GM18502 (cell line): ENCODE results near the gene GDPD3.
A peak's percentile ranks its signal among the peaks of the same experiment; 100 is the strongest.

Experiments
- ATAC-seq: cut with Tn5 transposase; IDR thresholded peaks from one replicate; pipeline ENCODE4 v1.9.1; 2021; ENCODE audit warnings: mild to moderate bottlenecking; ENCODE audit not compliant: unreplicated experiment, poor library complexity

Gene GDPD3

GRCh38 chr16:30083216-30084055 lies 29.9 kb downstream of the GDPD3 start:
- ATAC-seq: no peak

DNA sequence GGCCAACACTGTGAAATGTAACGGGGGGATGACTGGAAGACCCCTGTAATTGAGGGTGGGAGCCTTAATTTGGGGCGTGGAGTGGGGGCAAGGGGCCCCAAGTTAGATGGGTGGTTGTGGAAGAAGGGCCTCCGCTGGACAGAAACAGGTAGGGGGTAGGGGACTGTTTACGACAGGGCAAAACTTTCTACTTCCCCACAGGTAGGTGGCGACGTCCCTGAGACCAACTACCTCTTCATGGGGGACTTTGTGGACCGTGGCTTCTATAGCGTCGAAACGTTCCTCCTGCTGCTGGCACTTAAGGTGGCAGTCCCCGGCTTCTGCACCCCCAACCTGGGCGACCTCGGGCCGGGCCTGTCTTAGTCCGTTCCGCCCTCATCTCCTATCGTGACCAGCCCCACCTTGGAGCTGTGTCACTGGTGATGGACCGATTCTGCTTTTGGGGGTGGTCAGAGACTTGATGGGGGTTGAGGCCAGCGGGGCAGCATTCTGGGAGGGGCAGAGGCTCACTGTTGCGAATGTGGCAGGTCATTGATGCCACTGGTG lies 30.7 kb downstream of the GDPD3 start:
- no peak for ATAC-seq

DNA sequence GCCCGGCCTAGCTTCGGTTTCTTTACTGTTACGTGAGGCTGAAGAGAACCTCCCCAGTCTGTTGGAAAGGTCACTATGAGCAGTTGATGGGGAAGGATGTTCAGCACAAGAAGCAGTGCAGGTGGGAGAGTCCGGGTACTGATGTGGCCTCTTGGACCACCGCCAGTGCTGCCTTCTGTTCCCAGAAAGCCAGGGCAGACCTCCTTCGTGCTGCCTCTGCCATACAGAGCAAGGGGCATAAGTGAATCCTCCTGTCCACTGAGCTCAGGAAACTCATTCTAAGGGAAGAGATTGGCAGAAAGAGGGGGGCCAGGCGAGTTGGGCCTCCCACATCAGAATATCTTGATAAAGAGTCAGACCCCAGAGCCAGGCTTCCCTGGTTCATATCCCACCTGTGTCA lies 33.9 kb downstream of the GDPD3 start:
- ATAC-seq: no peak

GRCh38 chr16:30078744-30079143 lies 34.6 kb downstream of the GDPD3 start:
- ATAC-seq: no peak

DNA sequence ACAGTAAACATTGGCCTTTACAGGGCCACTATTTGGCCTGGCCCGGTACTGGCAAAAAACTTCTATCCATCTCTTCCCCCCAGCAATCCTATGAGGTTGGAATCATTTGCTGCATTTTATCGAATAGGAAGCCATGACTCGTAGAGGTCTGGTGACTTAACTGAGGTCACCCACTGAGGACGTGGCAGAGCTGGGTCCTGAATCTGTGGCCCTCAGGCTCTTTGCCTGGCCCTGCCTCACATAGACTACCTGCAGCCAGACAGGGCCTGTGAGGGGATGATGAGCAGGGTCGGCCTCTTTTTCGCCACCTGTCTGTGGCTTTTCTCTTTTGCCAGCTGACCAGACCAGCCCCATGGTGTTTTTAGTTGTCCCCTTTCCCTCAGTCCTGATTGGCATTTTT lies 35.7 kb downstream of the GDPD3 start:
- ATAC-seq: no peak

DNA sequence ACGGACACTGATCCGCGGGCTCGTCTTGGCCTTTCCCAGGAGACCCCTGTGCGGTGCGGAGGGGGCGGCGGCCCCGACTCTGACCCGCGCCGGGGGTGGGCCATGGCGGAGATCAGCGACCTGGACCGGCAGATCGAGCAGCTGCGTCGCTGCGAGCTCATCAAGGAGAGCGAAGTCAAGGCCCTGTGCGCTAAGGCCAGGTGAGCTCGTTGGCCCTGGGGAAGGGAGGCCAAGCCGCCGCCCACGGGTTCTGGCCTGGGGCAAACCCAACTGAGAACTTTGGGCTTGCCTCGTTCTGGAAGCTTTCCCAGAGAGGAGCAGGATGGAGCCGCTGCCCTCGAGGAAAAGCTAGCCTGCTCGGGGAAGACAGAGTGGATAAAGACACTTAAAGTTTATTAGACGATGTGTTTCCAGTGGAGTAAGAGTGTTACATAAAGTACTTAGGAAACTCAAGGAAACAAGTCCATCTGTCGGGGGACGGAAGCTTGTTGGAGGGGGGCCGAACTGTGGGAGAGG lies 37.0 kb downstream of the GDPD3 start:
- peak; percentile 25 for ATAC-seq

DNA sequence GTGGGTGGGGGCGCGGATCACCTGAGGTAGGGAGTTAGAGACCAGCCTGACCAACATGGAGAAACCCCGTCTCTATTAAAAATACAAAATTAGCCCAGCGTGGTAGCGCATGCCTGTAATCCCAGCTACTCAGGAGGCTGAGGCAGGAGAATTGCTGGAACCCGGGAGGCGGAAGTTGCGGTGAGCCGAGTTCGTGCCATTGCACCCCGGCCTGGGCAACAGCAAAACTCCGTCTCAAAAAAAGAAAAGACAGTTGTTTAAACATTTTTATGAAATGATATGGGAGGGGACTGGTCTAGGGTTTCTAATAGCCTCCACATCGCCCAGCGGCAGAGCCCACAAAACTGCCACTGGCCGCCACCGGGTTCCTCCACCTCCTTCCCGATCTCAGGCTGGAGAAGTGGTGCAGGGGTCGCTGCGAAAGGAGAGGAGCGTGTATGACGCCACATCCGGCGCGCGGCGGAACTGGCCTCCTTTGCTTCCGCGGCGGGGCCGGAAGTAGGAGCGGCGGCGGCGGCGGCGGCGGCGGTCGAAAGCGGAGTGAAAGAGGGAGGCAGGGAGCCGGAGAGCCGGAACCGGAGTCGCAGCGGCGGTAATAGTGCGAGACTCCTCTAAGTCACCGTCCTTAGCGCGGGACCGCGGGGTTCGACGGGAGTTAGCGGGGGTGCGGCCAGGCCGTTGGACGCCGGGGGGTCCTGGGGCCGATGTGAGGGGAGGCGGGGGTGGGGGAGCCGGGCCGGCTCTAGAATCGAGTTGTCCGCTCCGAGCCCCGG lies 37.6 kb downstream of the GDPD3 start, which contains the start of gene PPP4C:
PPP4C (plus strand) TSS at position 492 of the 773 bp plus-strand sequence. CDS start 384 bp downstream, outside the sequence.
- ATAC-seq: peak; percentile 75

DNA sequence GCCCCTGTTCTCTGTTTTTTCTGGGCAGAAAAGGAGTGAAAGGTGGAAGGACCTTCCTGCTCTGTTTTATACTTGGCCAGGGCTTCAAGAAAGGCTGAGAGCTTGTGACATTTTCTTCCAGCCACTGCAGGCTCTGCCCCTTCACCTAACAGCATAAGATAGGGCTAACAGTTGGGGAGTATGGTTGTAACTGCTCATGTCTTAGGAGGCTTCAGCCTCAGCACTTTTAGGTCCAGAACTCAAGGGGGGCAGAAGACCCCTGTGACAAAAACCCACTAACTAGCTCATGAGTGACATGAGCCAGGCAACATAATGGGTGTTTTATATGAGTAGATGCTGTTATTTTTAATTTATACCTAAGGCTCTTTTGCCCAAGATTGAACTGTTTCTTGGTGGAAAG lies 42.8 kb downstream of the GDPD3 start:
- ATAC-seq: no peak

DNA sequence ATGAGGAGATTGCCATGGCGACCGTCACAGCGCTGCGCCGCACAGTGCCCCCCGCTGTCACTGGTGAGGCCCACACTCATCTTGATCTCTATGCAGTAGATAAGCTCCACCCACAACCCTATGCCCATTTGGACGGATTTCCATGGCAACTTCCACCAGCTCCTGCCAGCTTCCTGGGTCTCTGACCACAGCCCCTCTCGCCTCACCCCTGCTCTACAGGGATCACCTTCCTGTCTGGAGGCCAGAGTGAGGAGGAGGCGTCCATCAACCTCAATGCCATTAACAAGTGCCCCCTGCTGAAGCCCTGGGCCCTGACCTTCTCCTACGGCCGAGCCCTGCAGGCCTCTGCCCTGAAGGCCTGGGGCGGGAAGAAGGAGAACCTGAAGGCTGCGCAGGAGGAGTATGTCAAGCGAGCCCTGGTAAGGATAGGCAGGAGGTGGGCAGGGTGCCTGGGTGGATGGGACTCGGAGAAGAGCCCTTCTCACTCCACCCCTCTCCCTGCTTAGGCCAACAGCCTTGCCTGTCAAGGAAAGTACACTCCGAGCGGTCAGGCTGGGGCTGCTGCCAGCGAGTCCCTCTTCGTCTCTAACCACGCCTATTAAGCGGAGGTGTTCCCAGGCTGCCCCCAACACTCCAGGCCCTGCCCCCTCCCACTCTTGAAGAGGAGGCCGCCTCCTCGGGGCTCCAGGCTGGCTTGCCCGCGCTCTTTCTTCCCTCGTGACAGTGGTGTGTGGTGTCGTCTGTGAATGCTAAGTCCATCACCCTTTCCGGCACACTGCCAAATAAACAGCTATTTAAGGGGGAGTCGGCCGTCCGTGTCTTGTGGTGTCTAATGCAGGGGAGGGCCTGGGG lies 43.5 kb downstream of the GDPD3 start:
- ATAC-seq: no peak

DNA sequence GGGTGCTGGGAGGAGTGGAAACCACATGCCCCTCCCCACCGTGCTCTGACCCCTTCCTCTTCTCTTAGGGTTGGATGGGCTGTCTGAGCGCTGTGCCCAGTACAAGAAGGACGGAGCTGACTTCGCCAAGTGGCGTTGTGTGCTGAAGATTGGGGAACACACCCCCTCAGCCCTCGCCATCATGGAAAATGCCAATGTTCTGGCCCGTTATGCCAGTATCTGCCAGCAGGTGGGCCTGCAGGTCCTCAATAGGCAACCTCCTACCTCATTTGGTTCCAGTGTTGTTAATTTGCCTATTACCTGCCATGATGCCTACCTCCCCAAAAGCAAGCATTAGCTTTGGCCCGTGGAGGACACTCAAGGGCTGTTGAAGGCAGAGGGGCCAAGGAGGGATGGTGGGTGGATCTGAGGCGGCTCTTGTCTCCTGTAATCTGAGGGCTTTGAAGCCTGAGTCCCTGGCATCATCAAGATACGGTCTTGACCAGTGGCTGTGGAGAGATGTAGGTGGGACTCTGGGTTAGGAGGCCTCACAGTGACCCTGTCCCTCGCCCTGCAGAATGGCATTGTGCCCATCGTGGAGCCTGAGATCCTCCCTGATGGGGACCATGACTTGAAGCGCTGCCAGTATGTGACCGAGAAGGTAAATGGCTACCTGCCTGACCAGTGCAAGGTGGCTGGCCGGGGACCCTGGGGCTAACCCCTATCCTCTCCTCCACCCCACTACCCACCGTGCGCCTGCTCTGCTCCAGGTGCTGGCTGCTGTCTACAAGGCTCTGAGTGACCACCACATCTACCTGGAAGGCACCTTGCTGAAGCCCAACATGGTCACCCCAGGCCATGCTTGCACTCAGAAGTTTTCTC lies 44.4 kb downstream of the GDPD3 start:
- no peak for ATAC-seq

DNA sequence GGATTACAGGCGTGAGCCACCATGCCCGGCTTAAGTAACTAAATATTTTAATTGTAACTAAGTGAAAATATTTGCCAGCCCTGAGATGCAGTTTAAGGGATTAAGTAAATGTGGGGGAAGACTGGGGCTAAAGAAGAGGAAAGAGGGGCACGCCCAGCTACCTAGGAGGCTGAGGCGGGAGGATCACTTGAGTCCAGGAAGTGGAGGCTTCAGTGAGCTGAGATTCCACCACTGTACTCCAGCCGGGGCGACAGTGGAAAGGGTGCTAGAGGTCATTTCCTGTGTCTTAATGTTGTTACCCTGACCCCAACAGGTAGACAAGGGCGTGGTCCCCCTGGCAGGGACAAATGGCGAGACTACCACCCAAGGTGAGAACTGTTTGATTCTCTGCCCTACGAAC lies 45.0 kb downstream of the GDPD3 start:
- ATAC-seq: no peak

DNA sequence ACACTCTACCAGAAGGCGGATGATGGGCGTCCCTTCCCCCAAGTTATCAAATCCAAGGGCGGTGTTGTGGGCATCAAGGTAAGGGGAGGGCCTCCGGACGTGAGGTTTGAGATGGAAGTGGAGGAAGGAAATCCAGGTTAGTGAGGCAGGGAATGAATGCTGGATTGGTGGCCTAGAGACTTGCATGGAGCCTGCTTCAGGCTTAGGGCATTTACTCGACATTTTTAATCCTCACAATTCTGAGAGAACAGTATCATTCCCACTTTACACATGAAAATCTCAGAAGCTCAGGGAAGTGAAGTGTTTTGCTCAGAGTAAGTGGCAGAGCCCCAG lies 45.8 kb downstream of the GDPD3 start:
- no peak for ATAC-seq

DNA sequence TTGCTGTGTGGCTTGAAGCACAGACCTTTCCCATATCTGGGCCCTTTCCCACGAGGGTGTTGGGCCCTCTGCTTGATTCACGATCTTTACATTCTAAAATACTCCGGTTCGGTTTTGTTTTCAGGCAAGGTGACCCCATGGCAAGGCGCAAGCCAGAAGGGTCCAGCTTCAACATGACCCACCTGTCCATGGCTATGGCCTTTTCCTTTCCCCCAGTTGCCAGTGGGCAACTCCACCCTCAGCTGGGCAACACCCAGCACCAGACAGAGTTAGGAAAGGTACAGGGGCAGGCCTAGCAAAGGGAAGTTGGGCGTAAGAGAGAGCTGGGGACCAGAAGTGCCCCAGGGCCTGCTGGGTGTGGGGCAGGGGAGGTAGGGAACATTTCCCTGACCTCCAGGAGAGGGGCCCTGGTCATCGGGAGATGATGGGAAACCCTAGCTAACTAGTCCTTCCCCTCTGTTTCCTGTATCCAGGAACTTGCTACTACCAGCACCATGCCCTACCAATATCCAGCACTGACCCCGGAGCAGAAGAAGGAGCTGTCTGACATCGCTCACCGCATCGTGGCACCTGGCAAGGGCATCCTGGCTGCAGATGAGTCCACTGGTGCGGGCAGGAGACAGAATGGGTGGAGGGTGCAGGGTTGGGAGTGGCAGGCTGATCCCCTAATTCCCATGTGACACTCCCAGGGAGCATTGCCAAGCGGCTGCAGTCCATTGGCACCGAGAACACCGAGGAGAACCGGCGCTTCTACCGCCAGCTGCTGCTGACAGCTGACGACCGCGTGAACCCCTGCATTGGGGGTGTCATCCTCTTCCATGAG lies 46.4 kb downstream of the GDPD3 start:
- ATAC-seq: no peak

GRCh38 chr16:30065943-30066760 lies 47.2 kb downstream of the GDPD3 start:
- peak; percentile 3 for ATAC-seq

DNA sequence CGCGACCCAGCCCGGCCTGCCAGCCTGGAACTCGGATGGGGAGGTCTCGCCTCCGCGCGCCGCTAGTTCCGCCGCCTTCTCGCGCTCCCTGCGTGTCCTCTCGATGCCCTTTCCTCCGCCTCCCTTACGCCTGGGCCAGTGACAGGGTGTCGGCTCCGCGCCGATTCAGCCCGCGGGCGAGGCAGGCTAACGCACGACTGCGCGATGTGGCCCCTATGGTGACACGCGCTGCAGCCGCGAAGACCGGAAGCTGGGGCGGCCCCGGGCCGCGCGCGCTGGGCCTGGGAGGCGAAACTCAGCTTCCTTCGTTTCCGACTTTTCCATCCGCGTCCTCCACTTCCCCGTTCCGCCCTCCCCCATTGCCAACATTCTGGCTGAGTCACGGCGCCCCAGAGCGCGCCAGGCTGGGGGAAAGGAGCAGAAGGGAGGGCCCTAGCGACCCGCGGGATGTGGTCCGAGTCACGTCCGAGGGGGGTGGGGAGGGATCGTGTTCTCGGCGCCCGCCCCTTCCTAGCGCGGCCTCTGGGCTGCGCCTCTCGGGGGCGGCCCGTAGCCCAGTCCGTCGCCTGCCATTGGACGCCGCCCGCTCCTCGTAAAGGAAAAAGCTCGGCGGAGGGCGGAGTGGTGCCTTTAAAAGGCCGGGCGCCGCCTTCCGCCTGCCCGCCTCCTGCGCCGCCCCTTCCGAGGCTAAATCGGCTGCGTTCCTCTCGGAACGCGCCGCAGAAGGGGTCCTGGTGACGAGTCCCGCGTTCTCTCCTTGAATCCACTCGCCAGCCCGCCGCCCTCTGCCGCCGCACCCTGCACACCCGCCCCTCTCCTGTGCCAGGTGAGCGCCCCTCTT lies 48.0 kb downstream of the GDPD3 start, which contains the start of gene ALDOA:
ALDOA (plus strand) TSS at position 659 of the 841 bp plus-strand sequence. CDS start 1,138 bp downstream, outside the sequence.
- peak; percentile 79 for ATAC-seq

GRCh38 chr16:30064729-30065101 lies 48.6 kb downstream of the GDPD3 start:
- no peak for ATAC-seq
